PFSK-1 (cell line): Measurements from ENCODE around the gene BMP2K. TPM values are rescaled to one million over a fixed set of nuclear protein-coding genes. Genes with fewer than 3 reads are reported as not detected.

Source experiments
- FOXP2 ChIP-seq: optimal IDR thresholded peaks from 2 replicates; pipeline ENCODE3; 2011; ENCODE audit warnings: borderline replicate concordance, control low read depth, inconsistent platforms; ENCODE audit not compliant: insufficient read depth; ENCODE audit errors: extremely low read length, extremely low read depth
- POLR2AphosphoS5 ChIP-seq: IDR thresholded peaks from 2 replicates; pipeline ENCODE4 v1.6.1; 2012; ENCODE audit warnings: low read depth, mild to moderate bottlenecking, control low read depth, low read length, moderate library complexity
- SIN3A ChIP-seq: IDR thresholded peaks from 2 replicates; pipeline ENCODE4 v1.6.1; 2012; ENCODE audit warnings: mild to moderate bottlenecking, low read length, moderate library complexity, borderline replicate concordance; ENCODE audit not compliant: insufficient read depth
- TAF1 ChIP-seq: IDR thresholded peaks from 2 replicates; pipeline ENCODE4 v1.6.1; 2012; ENCODE audit warnings: low read length, control low read depth, borderline replicate concordance; ENCODE audit not compliant: insufficient read depth
- polyA plus RNA-seq: library from polyadenylated mRNA; unstranded; fragments of >200 nt; gene quantifications from one replicate; pipeline ENCODE4 v1.2.1, GENCODE V29; 2012; ENCODE audit warnings: low read depth, missing spikeins; ENCODE audit not compliant: insufficient read length
- TF ChIP-seq, protein P1 (sequence below), 2 experiments: IDR thresholded peaks; 2 replicates each; pipeline versions ENCODE4 v1.6.1 to v1.8.0; 2011 to 2012; ENCODE audit warnings: low read depth in 2 of 2, low read length in 2 of 2, control low read depth in 1 of 2, inconsistent platforms in 1 of 2, mild to moderate bottlenecking in 1 of 2, moderate library complexity in 1 of 2; ENCODE audit not compliant: insufficient read depth in 1 of 2

The BMP2K gene
- 6.2 TPM for polyA plus RNA-seq

DNA sequence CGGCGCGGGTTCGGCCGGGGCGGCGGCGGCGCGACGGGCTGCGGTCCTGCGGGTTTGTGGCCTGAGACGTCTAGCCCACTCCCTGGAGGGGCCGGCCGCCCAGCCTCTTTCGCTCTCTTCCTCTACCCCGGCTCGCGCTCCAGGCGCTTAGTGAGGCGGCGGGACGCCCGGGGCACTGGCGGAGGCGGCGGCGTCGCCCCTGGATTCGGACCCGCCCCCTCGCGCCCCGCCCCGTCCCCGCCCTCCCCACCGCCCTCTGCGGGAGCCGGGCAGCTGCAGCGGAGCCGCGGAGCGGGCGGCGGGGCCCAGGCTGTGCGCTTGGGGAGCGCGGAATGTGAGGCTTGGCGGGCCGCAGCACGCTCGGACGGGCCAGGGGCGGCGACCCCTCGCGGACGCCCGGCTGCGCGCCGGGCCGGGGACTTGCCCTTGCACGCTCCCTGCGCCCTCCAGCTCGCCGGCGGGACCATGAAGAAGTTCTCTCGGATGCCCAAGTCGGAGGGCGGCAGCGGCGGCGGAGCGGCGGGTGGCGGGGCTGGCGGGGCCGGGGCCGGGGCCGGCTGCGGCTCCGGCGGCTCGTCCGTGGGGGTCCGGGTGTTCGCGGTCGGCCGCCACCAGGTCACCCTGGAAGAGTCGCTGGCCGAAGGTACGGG is at the start of gene BMP2K:
BMP2K (plus strand) TSS at position 272 of the 650 bp plus-strand sequence; CDS start at position 466, 194 bp downstream.
- TF ChIP-seq SIN3A = peak; percentile 63; the same call in 1 of the 2 replicates
- TF ChIP-seq FOXP2 = peak; percentile 46
- TF ChIP-seq, protein P1, sequence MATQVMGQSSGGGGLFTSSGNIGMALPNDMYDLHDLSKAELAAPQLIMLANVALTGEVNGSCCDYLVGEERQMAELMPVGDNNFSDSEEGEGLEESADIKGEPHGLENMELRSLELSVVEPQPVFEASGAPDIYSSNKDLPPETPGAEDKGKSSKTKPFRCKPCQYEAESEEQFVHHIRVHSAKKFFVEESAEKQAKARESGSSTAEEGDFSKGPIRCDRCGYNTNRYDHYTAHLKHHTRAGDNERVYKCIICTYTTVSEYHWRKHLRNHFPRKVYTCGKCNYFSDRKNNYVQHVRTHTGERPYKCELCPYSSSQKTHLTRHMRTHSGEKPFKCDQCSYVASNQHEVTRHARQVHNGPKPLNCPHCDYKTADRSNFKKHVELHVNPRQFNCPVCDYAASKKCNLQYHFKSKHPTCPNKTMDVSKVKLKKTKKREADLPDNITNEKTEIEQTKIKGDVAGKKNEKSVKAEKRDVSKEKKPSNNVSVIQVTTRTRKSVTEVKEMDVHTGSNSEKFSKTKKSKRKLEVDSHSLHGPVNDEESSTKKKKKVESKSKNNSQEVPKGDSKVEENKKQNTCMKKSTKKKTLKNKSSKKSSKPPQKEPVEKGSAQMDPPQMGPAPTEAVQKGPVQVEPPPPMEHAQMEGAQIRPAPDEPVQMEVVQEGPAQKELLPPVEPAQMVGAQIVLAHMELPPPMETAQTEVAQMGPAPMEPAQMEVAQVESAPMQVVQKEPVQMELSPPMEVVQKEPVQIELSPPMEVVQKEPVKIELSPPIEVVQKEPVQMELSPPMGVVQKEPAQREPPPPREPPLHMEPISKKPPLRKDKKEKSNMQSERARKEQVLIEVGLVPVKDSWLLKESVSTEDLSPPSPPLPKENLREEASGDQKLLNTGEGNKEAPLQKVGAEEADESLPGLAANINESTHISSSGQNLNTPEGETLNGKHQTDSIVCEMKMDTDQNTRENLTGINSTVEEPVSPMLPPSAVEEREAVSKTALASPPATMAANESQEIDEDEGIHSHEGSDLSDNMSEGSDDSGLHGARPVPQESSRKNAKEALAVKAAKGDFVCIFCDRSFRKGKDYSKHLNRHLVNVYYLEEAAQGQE (IDR thresholded peaks at IDR 0.05; ENCODE audit: insufficient read depth in 1 of 2, low read depth in 2 of 2, low read length in 2 of 2) = 0 out of 4 replicates have a peak, but pooled peaks of 1 of the 2 experiments have one; percentile 6
- TF ChIP-seq POLR2AphosphoS5 = peak; percentile 61
- TF ChIP-seq TAF1 = no peak

DNA sequence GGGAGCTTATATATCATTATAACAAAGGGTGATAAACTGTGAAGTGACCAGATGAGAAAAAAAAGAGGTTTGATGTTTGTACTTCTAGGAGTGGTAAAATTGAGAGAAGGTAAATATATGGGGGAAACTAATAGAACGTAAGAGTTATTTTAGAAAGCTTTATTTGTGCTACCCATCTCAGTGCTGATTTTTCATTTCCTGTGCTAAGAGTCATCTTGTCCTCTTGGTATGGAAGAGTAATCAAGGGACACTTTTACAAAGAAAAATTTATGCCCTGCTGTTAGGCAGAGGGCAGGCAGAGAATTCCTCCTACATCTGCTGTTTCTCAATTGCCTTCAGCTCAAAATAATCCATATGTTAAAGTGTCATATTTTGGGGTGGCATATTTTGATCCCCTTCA is 49.6 kb upstream of the BMP2K start:
- TF ChIP-seq SIN3A (no peak), TAF1 (no peak), POLR2AphosphoS5 (no peak), FOXP2 (no peak)
- TF ChIP-seq, protein P1 (IDR thresholded peaks at IDR 0.05; ENCODE audit: insufficient read depth in 1 of 2, low read depth in 2 of 2, low read length in 2 of 2) = no peak

DNA sequence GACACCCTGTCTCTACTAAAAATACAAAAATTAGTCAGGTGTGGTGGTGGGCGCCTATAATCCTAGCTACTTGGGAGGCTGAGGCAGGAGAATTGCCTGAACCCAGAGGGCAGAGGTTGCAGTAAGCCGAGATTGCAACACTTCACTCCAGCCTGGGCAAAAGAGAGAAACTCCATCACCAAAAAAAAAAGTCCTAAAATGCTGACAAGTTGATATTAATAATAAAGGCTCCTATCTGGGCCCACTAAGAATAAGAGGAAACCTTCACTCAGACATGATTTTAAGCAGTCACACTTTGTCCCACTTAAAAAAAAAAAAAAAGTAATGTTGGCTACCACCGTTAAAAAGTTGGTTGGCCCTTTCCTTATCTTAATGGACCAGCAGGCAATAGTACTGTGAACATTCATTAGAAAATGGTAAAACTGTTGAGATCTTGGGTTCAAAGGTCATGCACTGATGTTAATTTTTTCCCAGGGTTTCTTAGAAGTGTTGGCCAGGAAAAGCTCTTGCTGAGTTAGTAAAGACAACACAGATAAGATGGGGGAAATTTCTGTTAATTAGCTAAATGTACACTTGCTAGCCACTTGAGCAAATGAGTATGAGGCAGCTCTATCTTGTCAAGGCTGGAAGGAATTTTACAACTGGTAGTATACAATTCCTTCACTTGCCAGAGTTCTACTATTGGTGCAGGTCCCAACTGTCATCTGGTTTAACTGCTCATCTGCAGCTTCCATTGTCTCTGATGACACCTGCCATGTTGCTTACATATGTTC is 43.6 kb upstream of the BMP2K start:
- TF ChIP-seq TAF1 (no peak), POLR2AphosphoS5 (no peak), FOXP2 (no peak), SIN3A (no peak)
- TF ChIP-seq, protein P1 (IDR thresholded peaks at IDR 0.05; ENCODE audit: insufficient read depth in 1 of 2, low read depth in 2 of 2, low read length in 2 of 2) = no peak

DNA sequence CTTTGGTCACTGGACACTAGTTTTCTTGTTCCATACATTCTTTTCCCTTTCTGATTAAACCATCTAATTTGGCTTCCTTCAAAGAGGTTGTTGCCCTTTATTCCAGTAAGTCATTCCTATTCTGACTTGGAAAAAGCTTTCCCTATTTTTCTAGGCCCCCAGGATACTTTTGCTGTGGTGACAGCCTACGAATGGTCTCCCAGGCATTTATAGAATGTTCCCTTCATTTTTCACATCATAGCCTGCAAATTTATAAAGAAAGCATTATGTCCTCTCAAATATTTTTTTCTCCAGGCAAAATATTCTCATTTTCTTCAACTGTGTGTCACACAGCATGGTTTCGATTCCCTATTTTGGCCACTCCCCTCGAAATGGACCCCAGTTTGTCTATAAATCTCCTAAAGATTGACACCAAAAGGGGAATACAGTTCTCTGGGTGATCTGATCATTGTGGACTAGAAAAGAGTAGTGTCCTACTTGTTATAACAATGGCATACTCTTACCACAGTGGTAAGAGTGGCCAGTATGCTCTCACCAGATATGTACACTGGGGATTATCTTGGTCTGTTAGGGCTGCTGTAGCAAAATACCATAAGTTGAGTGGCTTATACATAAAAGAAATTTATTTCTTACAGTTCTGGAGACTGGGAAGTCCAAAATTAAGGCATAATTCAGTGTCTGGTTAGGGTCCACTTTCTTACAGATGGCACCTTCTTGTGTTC is 41.5 kb upstream of the BMP2K start:
- TF ChIP-seq TAF1 (no peak), FOXP2 (no peak), POLR2AphosphoS5 (no peak), SIN3A (no peak)
- TF ChIP-seq, protein P1 (IDR thresholded peaks at IDR 0.05; ENCODE audit: insufficient read depth in 1 of 2, low read depth in 2 of 2, low read length in 2 of 2) = no peak
